ENCODE measurements around the gene SAMD3. TPM values are rescaled to one million over a fixed set of nuclear protein-coding genes. Genes with fewer than 3 reads are reported as not detected.

Gene SAMD3
- total and polyA plus RNA-seq, 7 donors: 0.09 to 0.66 (median 0.28) TPM; not detected in 2

- no peaks in the 10 kb centered on the region for H3K4me1 ChIP-seq
- DNase-seq (no peak), ATAC-seq (no peak)
- H3K4me3 ChIP-seq: no peak overlapping the region
- H3K27ac ChIP-seq: no peak overlapping the region
- H3K9me3 ChIP-seq: no peaks in the 10 kb centered on the region
- intact Hi-C loops (cut with DNase I): no loop called here
- no peaks in the 10 kb centered on the region for H3K36me3 ChIP-seq (ENCODE audit: insufficient read depth in 1 of 2, low read depth in 1 of 2)
- 59 to 73% (median 60%) methylated on average over 8 of the region's 8 CpGs for WGBS, 3 donors
- TF ChIP-seq, protein P1, sequence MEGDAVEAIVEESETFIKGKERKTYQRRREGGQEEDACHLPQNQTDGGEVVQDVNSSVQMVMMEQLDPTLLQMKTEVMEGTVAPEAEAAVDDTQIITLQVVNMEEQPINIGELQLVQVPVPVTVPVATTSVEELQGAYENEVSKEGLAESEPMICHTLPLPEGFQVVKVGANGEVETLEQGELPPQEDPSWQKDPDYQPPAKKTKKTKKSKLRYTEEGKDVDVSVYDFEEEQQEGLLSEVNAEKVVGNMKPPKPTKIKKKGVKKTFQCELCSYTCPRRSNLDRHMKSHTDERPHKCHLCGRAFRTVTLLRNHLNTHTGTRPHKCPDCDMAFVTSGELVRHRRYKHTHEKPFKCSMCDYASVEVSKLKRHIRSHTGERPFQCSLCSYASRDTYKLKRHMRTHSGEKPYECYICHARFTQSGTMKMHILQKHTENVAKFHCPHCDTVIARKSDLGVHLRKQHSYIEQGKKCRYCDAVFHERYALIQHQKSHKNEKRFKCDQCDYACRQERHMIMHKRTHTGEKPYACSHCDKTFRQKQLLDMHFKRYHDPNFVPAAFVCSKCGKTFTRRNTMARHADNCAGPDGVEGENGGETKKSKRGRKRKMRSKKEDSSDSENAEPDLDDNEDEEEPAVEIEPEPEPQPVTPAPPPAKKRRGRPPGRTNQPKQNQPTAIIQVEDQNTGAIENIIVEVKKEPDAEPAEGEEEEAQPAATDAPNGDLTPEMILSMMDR (IDR thresholded peaks at IDR 0.05): no peak
- H3K27me3 ChIP-seq (ENCODE audit: insufficient read depth in 3 of 3, low read length in 2 of 3): no peaks in the 10 kb centered on the region
Measured at GRCh38 chr6:130190701-130191690, 31.8 kb downstream of the SAMD3 start.

DNA sequence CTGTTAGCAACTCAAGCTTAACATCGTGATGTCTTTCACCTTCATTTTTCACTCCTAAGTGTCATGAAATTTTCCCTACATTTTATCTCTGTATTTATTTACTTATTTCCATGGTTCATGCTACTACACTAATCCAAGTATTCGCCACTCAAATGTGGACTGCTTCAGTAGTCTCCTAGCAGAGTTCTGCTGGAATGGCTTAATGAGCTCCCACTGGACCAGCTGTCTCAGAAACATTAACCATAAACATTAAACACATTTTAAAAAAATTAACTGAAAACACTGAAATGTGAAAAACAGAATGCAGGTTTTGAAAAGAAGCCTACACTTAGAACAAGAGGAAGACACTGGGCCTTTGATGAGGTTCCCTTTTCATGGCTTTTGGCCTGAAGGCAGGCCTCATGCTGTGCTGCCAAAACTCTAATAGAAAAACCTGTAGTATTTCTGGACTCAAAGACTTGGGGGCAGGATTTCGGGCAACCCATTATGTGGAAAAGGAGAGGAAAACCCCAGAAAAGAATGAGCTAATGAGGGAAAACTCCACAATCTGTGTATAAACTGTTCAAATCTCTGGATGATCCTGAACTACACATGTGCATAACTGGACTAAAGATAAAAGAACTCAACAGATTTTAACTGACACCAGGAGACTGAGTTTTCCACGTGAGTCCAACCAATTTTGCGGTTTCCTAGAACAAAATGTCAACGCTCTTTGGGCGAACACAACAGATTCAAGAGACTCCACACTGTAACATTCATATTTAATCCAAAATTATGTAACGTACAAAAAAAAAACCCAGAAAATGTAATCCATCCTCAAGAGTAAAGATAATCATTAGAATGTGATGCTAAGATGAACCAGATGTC, 33.0 kb downstream of the SAMD3 start:
- WGBS, 3 donors: 77 to 78% (median 77%) methylated on average over 8 of the region's 8 CpGs
- H3K9me3 ChIP-seq: no peaks in the 10 kb centered on the region
- TF ChIP-seq, protein P1 (IDR thresholded peaks at IDR 0.05): no peak
- intact Hi-C loops (cut with DNase I): no loop called here
- no peak overlapping the region for H3K27ac ChIP-seq
- ATAC-seq: no peak
- no peaks in the 10 kb centered on the region for H3K27me3 ChIP-seq (ENCODE audit: insufficient read depth in 3 of 3, low read length in 2 of 3)
- no peaks in the 10 kb centered on the region for H3K4me1 ChIP-seq
- H3K4me3 ChIP-seq: no peak overlapping the region
- DNase-seq: no peak
- H3K36me3 ChIP-seq (ENCODE audit: insufficient read depth in 1 of 2, low read depth in 1 of 2): no peaks in the 10 kb centered on the region

DNA sequence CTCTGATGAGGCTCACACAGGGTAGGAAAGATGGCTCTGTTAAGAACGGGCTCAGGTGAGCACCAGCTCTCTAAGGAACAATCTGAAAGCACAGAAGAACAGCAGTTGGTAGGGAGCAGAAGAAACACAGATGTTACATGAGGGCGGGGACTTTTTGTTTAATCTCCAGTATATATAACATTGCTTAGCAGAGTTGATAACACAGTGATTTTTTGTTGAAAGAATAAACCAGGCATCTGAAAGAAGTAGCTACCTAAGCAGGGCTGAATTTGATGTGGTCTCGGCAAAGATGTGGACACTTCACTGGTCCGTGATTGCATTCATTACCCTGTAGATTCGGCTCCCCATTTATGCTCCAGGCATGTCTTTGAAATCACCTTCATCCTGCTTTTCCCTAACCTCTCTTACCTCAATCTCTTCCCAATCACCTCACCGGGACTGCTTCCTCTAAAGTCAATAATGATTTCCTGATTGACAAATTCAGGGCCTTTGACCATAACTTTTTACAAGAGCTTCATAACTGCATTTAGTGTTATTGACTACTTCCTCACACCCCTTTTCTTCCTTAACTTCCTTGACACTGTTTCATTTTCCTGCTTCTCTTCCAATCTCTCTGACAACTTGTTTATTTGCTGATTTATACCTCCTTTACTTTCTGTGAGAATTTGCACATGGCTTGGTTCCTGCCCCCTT, 34.4 kb downstream of the SAMD3 start:
- intact Hi-C loops (cut with DNase I): no loop called here
- DNase-seq (no peak), ATAC-seq (no peak)

More for the DNA sequence above, 34.4 kb downstream of the SAMD3 start:
- Histone ChIP-seq H3K4me3 (no peak overlapping the region), H3K27me3 (ENCODE audit: insufficient read depth in 3 of 3, low read length in 2 of 3) (no peaks in the 10 kb centered on the region), H3K27ac (no peak overlapping the region), H3K4me1 (no peaks in the 10 kb centered on the region), H3K36me3 (ENCODE audit: insufficient read depth in 1 of 2, low read depth in 1 of 2) (no peaks in the 10 kb centered on the region), H3K9me3 (no peaks in the 10 kb centered on the region)
- TF ChIP-seq, protein P1 (IDR thresholded peaks at IDR 0.05): no peak
- 75 to 86% (median 79%) methylated on average over 6 of the region's 6 CpGs for WGBS, 3 donors
